Epidermal melanocyte (primary cell): ENCODE data around the gene RNF146.
"Not testable (repeated sequence)": the region's sequence is repeated elsewhere in the genome, so short reads cannot be mapped to it uniquely, and the experiment has no call there.

ENCODE experiments used
- DNase-seq: peaks from one replicate; pipeline ENCODE4 v3.0.0; 2011; ENCODE audit warnings: low spot score; ENCODE audit not compliant: insufficient read length

Gene RNF146, protein sequence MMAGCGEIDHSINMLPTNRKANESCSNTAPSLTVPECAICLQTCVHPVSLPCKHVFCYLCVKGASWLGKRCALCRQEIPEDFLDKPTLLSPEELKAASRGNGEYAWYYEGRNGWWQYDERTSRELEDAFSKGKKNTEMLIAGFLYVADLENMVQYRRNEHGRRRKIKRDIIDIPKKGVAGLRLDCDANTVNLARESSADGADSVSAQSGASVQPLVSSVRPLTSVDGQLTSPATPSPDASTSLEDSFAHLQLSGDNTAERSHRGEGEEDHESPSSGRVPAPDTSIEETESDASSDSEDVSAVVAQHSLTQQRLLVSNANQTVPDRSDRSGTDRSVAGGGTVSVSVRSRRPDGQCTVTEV

DNA sequence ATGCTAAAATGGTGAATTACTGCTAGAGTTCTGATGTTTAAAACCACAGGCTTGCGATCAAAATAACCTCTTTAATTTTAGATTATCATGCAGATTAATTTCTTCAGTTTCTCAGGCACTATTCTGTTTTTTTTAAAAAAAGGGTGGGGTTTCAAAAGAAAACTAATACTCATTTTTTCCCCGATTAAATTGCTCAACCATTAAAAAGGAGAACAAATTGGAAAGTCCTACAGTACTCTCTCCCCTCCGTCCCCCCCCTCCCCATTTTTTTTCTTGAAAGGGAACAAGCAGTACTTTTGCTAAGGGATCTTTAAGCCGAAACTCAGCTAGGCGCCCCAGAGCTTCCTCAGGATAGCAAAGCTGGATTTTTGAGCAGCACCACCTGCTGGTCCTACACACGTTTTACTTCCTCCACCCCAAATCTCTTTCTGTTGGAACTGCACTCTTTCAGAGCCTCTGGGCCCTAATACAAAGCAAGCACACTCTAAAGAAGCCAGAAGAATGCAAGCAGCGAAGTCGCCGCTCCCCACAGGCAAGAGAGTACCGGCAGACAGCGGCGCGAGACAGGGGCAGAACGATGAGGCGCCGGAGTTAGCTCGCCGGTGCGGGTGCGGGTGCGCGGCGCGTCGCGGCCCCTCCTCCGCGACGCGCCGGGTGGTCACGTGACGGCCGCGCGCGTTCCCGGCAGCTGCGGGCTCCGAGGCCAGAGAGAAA, at the start of gene RNF146:
RNF146 (plus strand) TSS at position 687 of the 714 bp plus-strand sequence. CDS start 13,475 bp downstream, outside the sequence.
- peak; percentile 82 for DNase-seq

DNA sequence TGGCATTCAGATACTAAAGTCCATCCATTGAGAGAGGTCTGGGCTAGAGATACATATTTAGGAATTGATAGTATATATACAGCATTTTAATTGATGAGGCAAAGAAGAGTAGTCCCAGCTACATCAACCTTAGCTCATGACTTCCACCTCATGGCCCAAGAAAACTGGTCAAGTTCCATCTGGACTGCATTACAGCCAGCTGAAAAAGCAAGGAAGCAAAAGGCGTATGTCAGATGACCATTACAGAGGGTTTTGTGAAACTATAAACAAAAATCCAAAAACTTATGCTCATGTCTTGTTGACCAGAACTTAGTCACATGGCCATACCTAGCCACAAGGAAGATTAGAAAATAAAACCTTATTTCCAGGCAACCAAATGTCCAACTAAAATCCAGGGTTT, 46.8 kb upstream of the RNF146 start:
- no peak for DNase-seq

DNA sequence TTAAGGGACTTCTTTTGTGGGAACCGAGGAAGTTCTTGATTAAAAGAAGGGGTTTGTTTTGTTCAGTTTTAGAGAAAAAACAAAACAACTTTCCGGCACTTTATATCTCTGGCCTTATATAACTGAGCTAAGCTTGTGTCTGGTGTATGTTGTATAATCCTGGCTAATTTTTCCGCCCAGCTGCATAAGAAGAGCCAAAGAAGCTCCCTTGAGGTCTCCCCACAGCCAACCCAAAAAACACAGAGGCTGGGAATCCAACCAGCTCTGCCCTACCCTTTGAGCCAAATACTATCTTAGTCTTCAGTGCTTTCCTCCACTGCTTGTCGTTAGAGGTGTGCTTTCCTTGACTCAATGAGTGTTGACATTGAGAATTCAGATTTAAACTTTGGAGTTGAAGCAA, 45.5 kb upstream of the RNF146 start:
- no peak for DNase-seq

GRCh38 chr6:127222418-127222817, 44.2 kb upstream of the RNF146 start:
- no peak for DNase-seq

DNA sequence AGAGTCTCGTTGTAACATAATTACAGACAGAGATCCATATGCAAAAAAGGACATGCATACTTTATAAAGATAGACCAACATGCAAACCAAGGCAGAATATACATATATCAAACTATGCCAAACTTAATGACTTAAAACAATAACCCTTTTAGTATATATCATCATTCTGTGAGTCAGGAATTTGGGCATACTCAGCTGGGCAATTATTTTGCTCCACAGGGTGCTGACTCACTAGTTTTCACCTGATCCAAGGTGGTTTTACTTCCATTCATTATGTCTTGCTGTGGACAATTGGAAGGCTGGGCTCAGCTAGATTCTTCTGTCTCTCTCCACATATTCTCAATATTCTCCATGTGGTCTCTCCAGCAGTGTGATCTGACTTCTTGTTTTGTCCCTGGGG, 41.2 kb upstream of the RNF146 start:
- DNase-seq, result no peak

DNA sequence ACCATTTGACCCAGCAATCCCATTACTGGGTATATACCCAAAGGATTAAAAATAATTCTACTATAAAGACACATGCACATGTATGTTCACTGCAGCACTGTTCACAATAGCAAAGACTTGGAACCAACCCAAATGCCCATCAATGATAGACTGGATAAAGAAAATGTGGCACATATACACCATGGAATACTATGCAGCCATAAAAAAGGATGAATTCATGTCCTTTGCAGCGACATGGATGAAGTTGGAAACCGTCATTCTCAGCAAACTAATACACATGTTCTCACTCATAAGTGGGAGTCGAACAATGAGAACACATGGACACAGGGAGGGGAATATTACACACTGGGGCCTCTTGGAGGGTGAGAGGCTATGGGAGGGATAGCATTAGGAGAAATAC, 32.8 kb upstream of the RNF146 start:
- DNase-seq, result not testable (repeated sequence)

GRCh38 chr6:127243501-127243900, 23.2 kb upstream of the RNF146 start:
- no peak for DNase-seq

- no peak for DNase-seq
These were observed 19.3 kb upstream of the RNF146 start for GRCh38 chr6:127247114-127248096.

- DNase-seq, result no peak
These were observed 17.0 kb upstream of the RNF146 start for GRCh38 chr6:127249621-127250020.

DNA sequence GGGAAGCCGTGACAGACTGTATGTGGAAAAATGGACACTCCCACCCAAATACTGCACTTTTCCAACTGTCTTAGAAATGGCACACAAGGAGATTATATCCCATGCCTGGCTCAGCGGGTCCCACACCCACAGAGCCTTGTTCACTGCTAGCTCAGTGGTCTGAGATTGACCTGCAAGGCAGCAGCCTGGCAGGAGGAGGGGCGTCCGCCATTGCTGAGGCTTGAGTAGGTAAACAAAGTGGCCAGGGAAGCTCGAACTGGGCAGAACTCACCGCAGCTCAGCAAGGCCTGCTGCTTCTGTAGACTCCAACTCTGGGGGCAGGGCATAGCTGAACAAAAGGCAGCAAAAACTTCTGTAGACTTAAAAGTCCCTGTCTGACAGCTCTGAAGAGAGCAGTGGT, 11.4 kb upstream of the RNF146 start:
- DNase-seq, result no peak

- DNase-seq, result no peak
These were observed 3.8 kb upstream of the RNF146 start for GRCh38 chr6:127262896-127263295.

GRCh38 chr6:127263481-127263880, 3.2 kb upstream of the RNF146 start:
- no peak for DNase-seq

DNA sequence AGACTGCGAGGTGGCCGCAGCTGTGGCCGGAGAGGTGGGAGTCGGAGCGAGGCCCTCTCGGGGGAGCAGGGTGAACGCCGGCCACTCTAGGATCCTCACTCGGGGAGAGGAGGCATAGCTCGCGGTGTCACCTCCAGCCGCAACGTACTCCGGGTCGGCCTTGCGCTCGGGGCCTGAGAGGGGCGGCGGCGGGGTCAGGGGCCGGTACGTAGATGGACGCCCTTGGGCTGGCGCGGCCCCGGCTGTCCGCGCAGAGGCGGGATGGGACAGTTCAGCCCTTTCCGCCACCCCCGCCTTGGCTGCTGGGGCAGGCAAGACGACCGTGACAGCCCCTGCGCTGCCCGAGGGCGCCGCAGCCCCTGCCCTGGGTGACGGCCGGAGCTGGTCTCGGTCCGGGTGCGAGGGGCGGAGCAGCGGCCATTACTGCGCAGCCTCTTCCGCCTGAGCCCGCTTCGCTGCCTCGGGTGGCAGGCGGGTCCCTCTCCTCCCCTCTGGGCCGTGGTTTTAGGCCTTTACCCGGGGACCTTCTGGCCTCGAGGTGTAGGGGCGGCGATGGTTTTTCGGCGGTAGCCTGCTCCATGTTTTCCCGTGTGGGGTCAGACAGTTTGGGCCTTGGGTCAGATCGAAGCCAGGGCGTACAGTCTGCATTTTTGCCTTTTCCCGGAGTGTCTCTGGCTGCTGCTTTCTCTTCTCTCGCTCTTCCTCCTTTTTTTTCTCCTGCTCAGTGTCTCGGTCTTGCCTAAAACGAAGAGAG, 405 bp downstream of the RNF146 start:
- DNase-seq, result no peak

DNA sequence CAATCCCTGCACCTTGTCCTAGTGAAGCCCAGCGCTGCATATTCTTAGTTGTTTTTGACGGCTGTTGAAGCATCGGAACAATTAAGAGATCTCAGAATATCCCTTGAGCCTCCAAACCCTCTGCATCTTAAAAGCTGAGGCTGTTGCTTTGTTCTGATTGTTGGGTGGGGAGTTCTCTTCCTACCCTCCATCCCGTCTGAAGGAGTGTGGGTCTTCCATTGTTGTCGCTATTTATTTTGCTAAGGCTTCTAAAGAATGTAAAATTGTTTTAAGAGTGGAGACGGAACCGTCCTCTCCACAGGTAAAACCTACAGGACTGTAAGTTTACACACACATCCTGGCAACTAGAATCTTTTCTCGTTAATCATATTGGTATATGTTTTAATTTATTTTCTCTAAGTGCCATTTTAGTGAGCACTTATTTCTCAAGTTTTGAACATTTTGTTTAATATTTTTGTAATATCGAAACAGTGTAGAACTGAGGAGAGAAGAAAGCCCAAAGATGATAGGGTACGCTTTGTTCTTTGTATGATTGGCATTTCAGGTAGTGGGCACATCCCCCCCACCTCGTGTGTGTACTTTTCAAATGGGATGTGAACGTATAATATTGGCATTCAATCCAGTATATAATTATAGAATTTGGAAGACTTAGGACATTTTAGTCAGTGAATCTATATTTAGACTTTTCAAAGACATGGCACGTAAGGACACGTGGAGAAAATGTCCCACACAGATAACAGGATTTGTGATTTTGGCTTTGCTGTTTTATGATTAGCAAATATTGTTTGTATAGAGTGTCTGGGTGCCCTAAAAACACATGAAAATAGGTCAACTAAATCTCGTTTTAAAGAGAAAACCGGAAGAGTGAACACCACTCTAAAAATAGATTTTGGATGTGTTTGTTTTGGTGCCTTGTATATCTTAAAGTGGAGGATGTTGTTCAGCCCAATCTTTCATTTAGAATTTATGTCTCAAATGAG, 1.3 kb downstream of the RNF146 start:
- no peak for DNase-seq

GRCh38 chr6:127272576-127272975, 5.9 kb downstream of the RNF146 start:
- DNase-seq, result no peak

DNA sequence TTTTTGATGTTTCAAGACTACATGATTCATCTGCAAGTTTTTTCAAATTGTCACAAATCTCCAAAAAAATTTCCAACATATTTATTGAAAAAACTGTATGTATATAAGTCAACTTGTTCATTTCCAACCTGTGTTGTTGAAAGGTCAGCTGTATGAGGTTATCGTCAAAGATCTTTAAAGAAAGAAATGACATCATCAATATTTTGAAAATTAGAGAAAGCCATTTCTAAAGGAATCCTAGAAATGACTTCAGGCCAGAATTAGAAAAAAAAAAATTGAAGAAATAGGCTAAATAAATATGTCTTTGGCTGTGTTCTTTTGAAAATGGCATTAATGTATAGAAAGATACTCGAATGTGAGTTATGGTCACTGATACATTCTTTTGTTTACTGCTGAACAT, 6.8 kb downstream of the RNF146 start:
- DNase-seq, result no peak

DNA sequence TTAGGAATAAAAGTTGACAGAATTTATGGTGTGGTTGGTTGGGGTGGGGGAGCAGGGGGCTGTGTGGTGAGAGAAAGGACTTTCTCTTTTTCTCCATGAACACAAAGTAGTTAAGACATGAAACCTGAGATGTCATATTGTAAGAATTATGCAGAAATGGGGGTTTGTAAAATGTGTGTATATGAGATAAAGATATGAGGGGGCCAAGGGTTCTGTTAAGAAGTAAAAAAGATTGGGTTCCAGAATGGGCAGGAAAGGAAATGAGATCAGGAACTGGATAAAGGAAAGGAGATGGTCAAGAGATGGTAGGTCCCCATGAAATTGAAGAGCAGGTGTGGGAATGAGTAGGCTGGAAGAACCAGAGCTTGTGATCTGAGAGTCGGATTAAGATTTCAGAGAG, 9.7 kb downstream of the RNF146 start:
- DNase-seq, result no peak

DNA sequence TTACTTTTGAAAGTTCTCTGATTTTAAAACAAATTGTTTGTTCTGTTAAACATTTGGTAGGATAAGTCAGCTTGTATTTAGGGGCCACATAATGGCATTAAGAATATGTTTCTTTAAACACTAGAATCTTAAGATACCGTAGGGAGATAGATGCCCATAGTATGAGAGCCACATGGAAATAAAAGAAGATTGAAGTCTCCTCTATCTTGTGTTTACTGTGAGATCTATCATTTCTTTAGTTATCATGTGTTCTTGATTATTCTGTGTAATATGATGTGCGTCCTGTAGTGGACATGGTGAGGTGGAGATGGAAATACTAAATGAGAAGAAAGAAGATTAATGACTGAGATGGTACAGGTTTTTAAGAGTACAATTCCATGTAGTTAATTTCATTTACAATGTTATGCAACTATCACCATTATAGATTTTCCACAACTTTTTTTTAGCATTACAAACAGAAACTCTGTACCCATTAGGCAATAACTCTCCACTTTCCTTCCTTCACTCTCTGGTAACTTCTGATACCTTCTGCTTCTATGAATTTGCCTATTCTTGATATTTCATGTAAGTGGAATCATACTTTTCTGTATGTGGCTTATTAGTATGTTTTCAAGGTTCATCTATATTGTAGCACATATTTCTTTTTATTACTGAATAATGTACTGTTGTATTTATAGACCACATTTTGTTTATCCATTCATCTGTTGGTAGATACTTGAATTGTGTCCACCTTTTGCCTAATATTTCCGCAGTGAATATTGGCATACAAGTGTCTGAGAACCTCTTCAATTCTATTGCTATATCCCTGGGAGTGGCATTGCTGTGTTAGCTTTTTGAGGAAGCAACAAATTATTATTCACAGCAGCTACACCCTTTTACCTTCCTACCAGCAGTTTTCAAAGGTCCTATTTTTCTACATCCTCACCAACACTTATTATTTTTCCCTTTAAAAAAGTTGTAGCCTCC, 11.5 kb downstream of the RNF146 start:
- DNase-seq, result no peak

- DNase-seq, result no peak
These were observed 13.2 kb downstream of the RNF146 start for GRCh38 chr6:127279815-127280214.
